ENCODE measurements around the gene FAM20A.
"Not testable (repeated sequence)": the region's sequence is repeated elsewhere in the genome, so short reads cannot be mapped to it uniquely, and the experiment has no call there.

FAM20A gene

GRCh38 chr17:68532826-68533225, 68.3 kb downstream of the FAM20A start:
- Histone ChIP-seq H3K4me3 (ENCODE audit: low read length) (no peak overlapping the region), H3K9ac (ENCODE audit: low read depth, low read length) (no peak overlapping the region), H3K4me1 (ENCODE audit: control insufficient read depth, insufficient read depth, low read length) (no peaks in the 10 kb centered on the region), H3K9me3 (replicated peaks; ENCODE audit: low read length) (no peaks in the 10 kb centered on the region), H3K4me2 (ENCODE audit: low read length) (no peak overlapping the region), H3K27me3 (ENCODE audit: control insufficient read depth, insufficient read depth, low read length) (no peaks in the 10 kb centered on the region), H3K36me3 (ENCODE audit: insufficient read depth, low read length) (peaks cover 91% of the 10 kb centered on the region)

- Histone ChIP-seq H3K4me2 (ENCODE audit: low read length) (no peak overlapping the region), H3K27me3 (ENCODE audit: control insufficient read depth, insufficient read depth, low read length) (no peaks in the 10 kb centered on the region), H3K9ac (ENCODE audit: low read depth, low read length) (no peak overlapping the region), H3K9me3 (replicated peaks; ENCODE audit: low read length) (no peaks in the 10 kb centered on the region), H3K4me3 (ENCODE audit: low read length) (no peak overlapping the region), H3K4me1 (ENCODE audit: control insufficient read depth, insufficient read depth, low read length) (no peaks in the 10 kb centered on the region), H3K36me3 (ENCODE audit: insufficient read depth, low read length) (peaks cover 92% of the 10 kb centered on the region)
Observed at GRCh38 chr17:68531252-68531651, 69.9 kb downstream of the FAM20A start.

GRCh38 chr17:68527314-68527713, 73.9 kb downstream of the FAM20A start:
- Histone ChIP-seq H3K36me3 (ENCODE audit: insufficient read depth, low read length) (peaks cover 97% of the 10 kb centered on the region), H3K9me3 (replicated peaks; ENCODE audit: low read length) (no peaks in the 10 kb centered on the region), H3K27me3 (ENCODE audit: control insufficient read depth, insufficient read depth, low read length) (no peaks in the 10 kb centered on the region), H3K4me2 (ENCODE audit: low read length) (no peak overlapping the region), H3K4me3 (ENCODE audit: low read length) (no peak overlapping the region), H3K4me1 (ENCODE audit: control insufficient read depth, insufficient read depth, low read length) (no peaks in the 10 kb centered on the region), H3K9ac (ENCODE audit: low read depth, low read length) (no peak overlapping the region)

- Histone ChIP-seq H3K4me3 (ENCODE audit: low read length) (no peak overlapping the region), H3K4me2 (ENCODE audit: low read length) (no peak overlapping the region), H3K9ac (ENCODE audit: low read depth, low read length) (no peak overlapping the region), H3K36me3 (ENCODE audit: insufficient read depth, low read length) (peaks cover 91% of the 10 kb centered on the region), H3K4me1 (ENCODE audit: control insufficient read depth, insufficient read depth, low read length) (no peaks in the 10 kb centered on the region), H3K9me3 (replicated peaks; ENCODE audit: low read length) (no peaks in the 10 kb centered on the region), H3K27me3 (ENCODE audit: control insufficient read depth, insufficient read depth, low read length) (no peaks in the 10 kb centered on the region)
Observed at GRCh38 chr17:68526548-68526947, 74.6 kb downstream of the FAM20A start.

- H3K4me3 ChIP-seq (ENCODE audit: low read length), result no peak overlapping the region
- no peak overlapping the region for H3K4me2 ChIP-seq (ENCODE audit: low read length)
- H3K9ac ChIP-seq (ENCODE audit: low read depth, low read length), result no peak overlapping the region
- peaks cover 79% of the 10 kb centered on the region for H3K36me3 ChIP-seq (ENCODE audit: insufficient read depth, low read length)
- H3K4me1 ChIP-seq (ENCODE audit: control insufficient read depth, insufficient read depth, low read length), result no peaks in the 10 kb centered on the region
- H3K27me3 ChIP-seq (ENCODE audit: control insufficient read depth, insufficient read depth, low read length), result no peaks in the 10 kb centered on the region
- no peaks in the 10 kb centered on the region for H3K9me3 ChIP-seq (replicated peaks; ENCODE audit: low read length)
Observed at GRCh38 chr17:68522266-68522665, 78.9 kb downstream of the FAM20A start.

GRCh38 chr17:68519911-68520310, 81.3 kb downstream of the FAM20A start:
- Histone ChIP-seq H3K4me2 (ENCODE audit: low read length) (no peak overlapping the region), H3K36me3 (ENCODE audit: insufficient read depth, low read length) (peaks cover 75% of the 10 kb centered on the region), H3K9ac (ENCODE audit: low read depth, low read length) (no peak overlapping the region), H3K27me3 (ENCODE audit: control insufficient read depth, insufficient read depth, low read length) (no peaks in the 10 kb centered on the region), H3K4me1 (ENCODE audit: control insufficient read depth, insufficient read depth, low read length) (peaks cover 18% of the 10 kb centered on the region), H3K9me3 (replicated peaks; ENCODE audit: low read length) (no peaks in the 10 kb centered on the region), H3K4me3 (ENCODE audit: low read length) (no peak overlapping the region)

GRCh38 chr17:68519051-68519450, 82.1 kb downstream of the FAM20A start:
- H3K4me3 ChIP-seq (ENCODE audit: low read length); H3K9ac ChIP-seq (ENCODE audit: low read depth, low read length); H3K27me3 ChIP-seq (ENCODE audit: control insufficient read depth, insufficient read depth, low read length); H3K4me2 ChIP-seq (ENCODE audit: low read length); H3K9me3 ChIP-seq (replicated peaks; ENCODE audit: low read length): not testable (repeated sequence)
- Histone ChIP-seq H3K36me3 (ENCODE audit: insufficient read depth, low read length) (peaks cover 67% of the 10 kb centered on the region), H3K4me1 (ENCODE audit: control insufficient read depth, insufficient read depth, low read length) (peaks cover 27% of the 10 kb centered on the region)

- H3K4me3 ChIP-seq (ENCODE audit: low read length), result no peak overlapping the region
- no peaks in the 10 kb centered on the region for H3K27me3 ChIP-seq (ENCODE audit: control insufficient read depth, insufficient read depth, low read length)
- no peak overlapping the region for H3K9ac ChIP-seq (ENCODE audit: low read depth, low read length)
- H3K36me3 ChIP-seq (ENCODE audit: insufficient read depth, low read length), result peaks cover 59% of the 10 kb centered on the region
- no peak overlapping the region for H3K4me2 ChIP-seq (ENCODE audit: low read length)
- H3K9me3 ChIP-seq (replicated peaks; ENCODE audit: low read length), result no peaks in the 10 kb centered on the region
- H3K4me1 ChIP-seq (ENCODE audit: control insufficient read depth, insufficient read depth, low read length), result peaks cover 27% of the 10 kb centered on the region
Observed at GRCh38 chr17:68518063-68518815, 82.9 kb downstream of the FAM20A start.

GRCh38 chr17:68517605-68518004, 83.6 kb downstream of the FAM20A start:
- H3K9me3 ChIP-seq (replicated peaks; ENCODE audit: low read length); H3K9ac ChIP-seq (ENCODE audit: low read depth, low read length); H3K4me3 ChIP-seq (ENCODE audit: low read length); H3K27me3 ChIP-seq (ENCODE audit: control insufficient read depth, insufficient read depth, low read length); H3K4me2 ChIP-seq (ENCODE audit: low read length): not testable (repeated sequence)
- Histone ChIP-seq H3K4me1 (ENCODE audit: control insufficient read depth, insufficient read depth, low read length) (peaks cover 27% of the 10 kb centered on the region), H3K36me3 (ENCODE audit: insufficient read depth, low read length) (peaks cover 52% of the 10 kb centered on the region)

- H3K9me3 ChIP-seq (replicated peaks; ENCODE audit: low read length), result no peaks in the 10 kb centered on the region
- H3K36me3 ChIP-seq (ENCODE audit: insufficient read depth, low read length), result peaks cover 48% of the 10 kb centered on the region
- H3K27me3 ChIP-seq (ENCODE audit: control insufficient read depth, insufficient read depth, low read length), result no peaks in the 10 kb centered on the region
- H3K9ac ChIP-seq (ENCODE audit: low read depth, low read length), result no peak overlapping the region
- H3K4me3 ChIP-seq (ENCODE audit: low read length), result no peak overlapping the region
- H3K4me2 ChIP-seq (ENCODE audit: low read length), result no peak overlapping the region
- H3K4me1 ChIP-seq (ENCODE audit: control insufficient read depth, insufficient read depth, low read length), result peaks cover 27% of the 10 kb centered on the region
Observed at GRCh38 chr17:68516732-68517131, 84.4 kb downstream of the FAM20A start.

- Histone ChIP-seq H3K4me3 (ENCODE audit: low read length) (peak overlapping the region; percentile 96), H3K9me3 (replicated peaks; ENCODE audit: low read length) (no peaks in the 10 kb centered on the region), H3K4me1 (ENCODE audit: control insufficient read depth, insufficient read depth, low read length) (peaks cover 33% of the 10 kb centered on the region), H3K27me3 (ENCODE audit: control insufficient read depth, insufficient read depth, low read length) (no peaks in the 10 kb centered on the region), H3K36me3 (ENCODE audit: insufficient read depth, low read length) (peaks cover 48% of the 10 kb centered on the region), H3K4me2 (ENCODE audit: low read length) (peak overlapping the region; percentile 85), H3K9ac (ENCODE audit: low read depth, low read length) (peak overlapping the region; percentile 96)
Observed at GRCh38 chr17:68514831-68515635, 86.1 kb downstream of the FAM20A start.
